GM23338 (cell line): ENCODE data around the gene AFF2. TPM values are rescaled to one million over a fixed set of nuclear protein-coding genes. Genes with fewer than 3 reads are reported as not detected.

ENCODE experiments used
- ATAC-seq: fragments of 200-7000 bp; cut with Tn5 transposase; 3 replicates; pipeline ENCODE4 v1.9.1; 2020
- DNase-seq: peaks from one replicate; pipeline ENCODE4 v3.0.0-alpha.2; 2015; ENCODE audit warnings: low spot score
- H2AFZ ChIP-seq: fragments of 200-600 bp; sonication (generic); 2 replicates; pipeline ENCODE4 v1.8.0; 2016; ENCODE audit warnings: antibody characterized with exemption, mild to moderate bottlenecking, moderate library complexity
- H3F3A ChIP-seq: fragments of 200-600 bp; sonication (generic); replicated peaks from 2 replicates; pipeline ENCODE4 v1.8.0; 2017; ENCODE audit warnings: antibody characterized with exemption, mixed run types, low read depth
- H3K27ac ChIP-seq: fragments of 200-600 bp; sonication (generic); 2 replicates; pipeline ENCODE4 v1.6.1; 2016; ENCODE audit warnings: low read depth
- H3K27me3 ChIP-seq: fragments of 200-600 bp; sonication (generic); 2 replicates; pipeline ENCODE4 v1.8.0; 2016; ENCODE audit warnings: mild to moderate bottlenecking, mixed run types, moderate library complexity; ENCODE audit not compliant: insufficient read depth
- H3K36me3 ChIP-seq: fragments of 200-600 bp; sonication (generic); 2 replicates; pipeline ENCODE4 v1.8.0; 2016; ENCODE audit warnings: mild to moderate bottlenecking; ENCODE audit not compliant: insufficient read depth
- H3K4me1 ChIP-seq: fragments of 200-600 bp; sonication (generic); 2 replicates; pipeline ENCODE4 v1.8.0; 2016; ENCODE audit warnings: mild to moderate bottlenecking, moderate library complexity; ENCODE audit not compliant: insufficient read depth
- H3K4me2 ChIP-seq: fragments of 200-600 bp; sonication (generic); 2 replicates; pipeline ENCODE4 v1.7.1; 2017; ENCODE audit warnings: mixed run types
- H3K4me3 ChIP-seq: fragments of 200-600 bp; sonication (generic); 2 replicates; pipeline ENCODE4 v1.6.1; 2016; ENCODE audit warnings: mixed run types
- H3K79me2 ChIP-seq: fragments of 200-600 bp; sonication (generic); replicated peaks from 2 replicates; pipeline ENCODE4 v1.8.0; 2017; ENCODE audit warnings: mild to moderate bottlenecking; ENCODE audit not compliant: insufficient read depth
- H3K9me2 ChIP-seq: fragments of 200-600 bp; sonication (generic); 2 replicates; pipeline ENCODE4 v1.8.0; 2017; ENCODE audit not compliant: insufficient read depth
- H4K20me1 ChIP-seq: fragments of 200-600 bp; sonication (generic); replicated peaks from 2 replicates; pipeline ENCODE4 v1.8.0; 2017; ENCODE audit warnings: mild to moderate bottlenecking; ENCODE audit not compliant: insufficient read depth
- H3K27ac Mint-ChIP-seq: 2 replicates; pipeline ENCODE4 v1.8.0; 2020; ENCODE audit warnings: inconsistent platforms, mild to moderate bottlenecking, moderate library complexity, mixed read lengths
- H3K27me3 Mint-ChIP-seq: 3 replicates; pipeline ENCODE4 v1.8.0; 2022; ENCODE audit warnings: low read depth, mild to moderate bottlenecking, moderate library complexity, mixed read lengths, inconsistent platforms; ENCODE audit not compliant: insufficient read depth, poor library complexity
- H3K36me3 Mint-ChIP-seq: 3 replicates; pipeline ENCODE4 v1.8.0; 2021; ENCODE audit warnings: low read depth, mild to moderate bottlenecking, inconsistent platforms, moderate library complexity, mixed read lengths
- H3K4me1 Mint-ChIP-seq: 3 replicates; pipeline ENCODE4 v1.8.0; 2020; ENCODE audit warnings: mild to moderate bottlenecking, inconsistent platforms, mixed read lengths
- H3K4me3 Mint-ChIP-seq: 3 replicates; pipeline ENCODE4 v1.8.0; 2021; ENCODE audit warnings: moderate library complexity, mild to moderate bottlenecking, inconsistent platforms, mixed read lengths
- H3K9me3 Mint-ChIP-seq: 3 replicates; pipeline ENCODE4 v1.8.0; 2020; ENCODE audit warnings: moderate library complexity, mild to moderate bottlenecking, inconsistent platforms, mixed read lengths
- CREB1 ChIP-seq: fragments of 250-450 bp; sonication (Bioruptor Pico); IDR thresholded peaks from 2 replicates; pipeline ENCODE4 v1.5.0; 2020; ENCODE audit warnings: low read depth, mild to moderate bottlenecking, moderate library complexity
- CTCF ChIP-seq, 2 experiments: fragments of 200-600 bp in 1 of 2; sonication (generic) in 1 of 2; conservative IDR thresholded peaks; 2 replicates each; pipeline versions ENCODE4 v1.5.1 to v1.6.1; 2016 to 2017; ENCODE audit warnings: antibody characterized with exemption in 2 of 2, low read depth in 2 of 2, mild to moderate bottlenecking in 2 of 2, moderate library complexity in 1 of 2
- ETS1 ChIP-seq: IDR thresholded peaks from 2 replicates; pipeline ENCODE4 v1.6.1; 2016; ENCODE audit warnings: antibody characterized with exemption
- EZH2 ChIP-seq: fragments of 200-600 bp; sonication (generic); IDR thresholded peaks from one replicate; pipeline ENCODE4 v1.8.0; 2017; ENCODE audit warnings: antibody characterized with exemption, mild to moderate bottlenecking, low read depth; ENCODE audit not compliant: unreplicated experiment
- EZH2phosphoT487 ChIP-seq: fragments of 200-600 bp; sonication (generic); IDR thresholded peaks from one replicate; pipeline ENCODE4 v1.8.1; 2018; ENCODE audit warnings: antibody characterized with exemption; ENCODE audit not compliant: unreplicated experiment
- JUNB ChIP-seq: IDR thresholded peaks from one replicate; pipeline ENCODE4 v1.6.1; 2016; ENCODE audit warnings: antibody characterized with exemption; ENCODE audit not compliant: unreplicated experiment
- NANOG ChIP-seq: IDR thresholded peaks from 2 replicates; pipeline ENCODE4 v1.6.1; 2016; ENCODE audit warnings: antibody characterized with exemption, borderline replicate concordance
- POLR2AphosphoS5 ChIP-seq: IDR thresholded peaks from 2 replicates; pipeline ENCODE4 v1.6.1; 2016; ENCODE audit warnings: antibody characterized with exemption, low read depth
- REST ChIP-seq: IDR thresholded peaks from one replicate; pipeline ENCODE4 v1.6.1; 2018; ENCODE audit warnings: antibody characterized with exemption; ENCODE audit not compliant: unreplicated experiment
- STAT1 ChIP-seq: IDR thresholded peaks from one replicate; pipeline ENCODE4 v1.6.1; 2016; ENCODE audit warnings: antibody characterized with exemption; ENCODE audit not compliant: unreplicated experiment
- ZNF114 ChIP-seq: fragments of 250-450 bp; sonication (Bioruptor Pico); IDR thresholded peaks from 2 replicates; pipeline ENCODE4 v1.5.0; 2020; ENCODE audit warnings: mild to moderate bottlenecking, moderate library complexity
- ZNF331 ChIP-seq: fragments of 250-450 bp; sonication (Bioruptor Pico); IDR thresholded peaks from 2 replicates; pipeline ENCODE4 v1.5.0; 2020; ENCODE audit warnings: low read depth, mild to moderate bottlenecking, moderate library complexity
- ZNF462 ChIP-seq: fragments of 250-450 bp; sonication (Bioruptor Pico); IDR thresholded peaks from 2 replicates; pipeline ENCODE4 v1.5.0; 2020; ENCODE audit warnings: mild to moderate bottlenecking, moderate library complexity
- polyA plus RNA-seq: library from polyadenylated mRNA; unstranded; fragments of >200 nt; fragmentation: Nextera tagmentation; extraction: Ambion mirVana; gene quantifications from 2 replicates; pipeline ENCODE4 v1.2.1, GENCODE V29; 2016
- total RNA-seq: library from RNA; depleted of rRNA; stranded (reverse); fragments of >200 nt; shearing (Covaris generic); gene quantifications from 2 replicates; pipeline ENCODE4 v1.2.3, GENCODE V29; 2014

The AFF2 gene
- total and polyA plus RNA-seq, 2 experiments from 2014 or later = 1.6 to 5.8 TPM

GRCh38 chrX:148459343-148459742 is 41.1 kb upstream of the AFF2 start:
- Mint-ChIP-seq H3K36me3 (no peaks in the 10 kb centered on the region), H3K27me3 (peaks cover 1% of the 10 kb centered on the region), H3K4me1 (no peaks in the 10 kb centered on the region), H3K4me3 (no peak overlapping the region), H3K9me3 (no peaks in the 10 kb centered on the region), H3K27ac (no peak overlapping the region)
- DNase-seq (no peak), ATAC-seq (no peak)
- Histone ChIP-seq H3K4me2 (no peak overlapping the region), H2AFZ (no peak overlapping the region), H3K27me3 (no peaks in the 10 kb centered on the region), H3K27ac (no peak overlapping the region), H3K79me2 (no peaks in the 10 kb centered on the region), H3K4me1 (no peaks in the 10 kb centered on the region), H3K36me3 (no peaks in the 10 kb centered on the region), H3K9me2 (no peaks in the 10 kb centered on the region), H3K4me3 (no peak overlapping the region), H3F3A (no peaks in the 10 kb centered on the region), H4K20me1 (no peaks in the 10 kb centered on the region)
- no peak for TF ChIP-seq ZNF462 (CRISPR knock-in tag)
- no peak for TF ChIP-seq REST
- no peak for TF ChIP-seq STAT1
- no peak for TF ChIP-seq EZH2phosphoT487
- no peak for TF ChIP-seq NANOG
- no peak for TF ChIP-seq CTCF (conservative IDR thresholded peaks at IDR 0.05; ENCODE audit: low read depth in 2 of 2)
- no peak for TF ChIP-seq ETS1
- TF ChIP-seq POLR2AphosphoS5 = no peak
- TF ChIP-seq EZH2 = no peak
- no peak for TF ChIP-seq CREB1
- TF ChIP-seq ZNF114 = no peak
- TF ChIP-seq ZNF331 (CRISPR knock-in tag) = no peak
- TF ChIP-seq JUNB = no peak
